GM23338 (cell line): Measurements from ENCODE around the gene SRP72.

Experiments
- EZH2 ChIP-seq: fragments of 200-600 bp; sonication (generic); IDR thresholded peaks from one replicate; pipeline ENCODE4 v1.8.0; 2017; ENCODE audit warnings: antibody characterized with exemption, mild to moderate bottlenecking, low read depth; ENCODE audit not compliant: unreplicated experiment
- POLR2AphosphoS5 ChIP-seq: IDR thresholded peaks from 2 replicates; pipeline ENCODE4 v1.6.1; 2016; ENCODE audit warnings: antibody characterized with exemption, low read depth
- ZNF331 ChIP-seq: fragments of 250-450 bp; sonication (Bioruptor Pico); IDR thresholded peaks from 2 replicates; pipeline ENCODE4 v1.5.0; 2020; ENCODE audit warnings: low read depth, mild to moderate bottlenecking, moderate library complexity
- TF ChIP-seq, protein P1 (sequence below), 2 experiments: fragments of 200-600 bp in 1 of 2; sonication (generic) in 1 of 2; conservative IDR thresholded peaks; 2 replicates each; pipeline versions ENCODE4 v1.5.1 to v1.6.1; 2016 to 2017; ENCODE audit warnings: antibody characterized with exemption in 2 of 2, low read depth in 2 of 2, mild to moderate bottlenecking in 2 of 2, moderate library complexity in 1 of 2

GRCh38 chr4:56531149-56531770, 63.8 kb downstream of the SRP72 start:
- TF ChIP-seq, protein P1, sequence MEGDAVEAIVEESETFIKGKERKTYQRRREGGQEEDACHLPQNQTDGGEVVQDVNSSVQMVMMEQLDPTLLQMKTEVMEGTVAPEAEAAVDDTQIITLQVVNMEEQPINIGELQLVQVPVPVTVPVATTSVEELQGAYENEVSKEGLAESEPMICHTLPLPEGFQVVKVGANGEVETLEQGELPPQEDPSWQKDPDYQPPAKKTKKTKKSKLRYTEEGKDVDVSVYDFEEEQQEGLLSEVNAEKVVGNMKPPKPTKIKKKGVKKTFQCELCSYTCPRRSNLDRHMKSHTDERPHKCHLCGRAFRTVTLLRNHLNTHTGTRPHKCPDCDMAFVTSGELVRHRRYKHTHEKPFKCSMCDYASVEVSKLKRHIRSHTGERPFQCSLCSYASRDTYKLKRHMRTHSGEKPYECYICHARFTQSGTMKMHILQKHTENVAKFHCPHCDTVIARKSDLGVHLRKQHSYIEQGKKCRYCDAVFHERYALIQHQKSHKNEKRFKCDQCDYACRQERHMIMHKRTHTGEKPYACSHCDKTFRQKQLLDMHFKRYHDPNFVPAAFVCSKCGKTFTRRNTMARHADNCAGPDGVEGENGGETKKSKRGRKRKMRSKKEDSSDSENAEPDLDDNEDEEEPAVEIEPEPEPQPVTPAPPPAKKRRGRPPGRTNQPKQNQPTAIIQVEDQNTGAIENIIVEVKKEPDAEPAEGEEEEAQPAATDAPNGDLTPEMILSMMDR (conservative IDR thresholded peaks at IDR 0.05; ENCODE audit: low read depth in 2 of 2): no peak
- TF ChIP-seq ZNF331 (CRISPR knock-in tag) (no peak), POLR2AphosphoS5 (no peak), EZH2 (no peak)
